Chondrocyte (in vitro differentiated cells): ENCODE results near the gene LYSET. TPM values are rescaled to one million over a fixed set of nuclear protein-coding genes. Genes with fewer than 3 reads are reported as not detected.
A peak's percentile ranks its signal among the peaks of the same experiment; 100 is the strongest.
"Not testable (repeated sequence)": the region's sequence is repeated elsewhere in the genome, so short reads cannot be mapped to it uniquely, and the experiment has no call there.

Source experiments
- DNase-seq: peaks from one replicate; pipeline ENCODE4 v3.0.0; 2021; ENCODE audit warnings: mixed read lengths, low spot score
- H3K27ac Mint-ChIP-seq: one replicate; pipeline ENCODE4 v1.8.0; 2021; ENCODE audit warnings: mild to moderate bottlenecking, moderate library complexity, mixed read lengths; ENCODE audit not compliant: unreplicated experiment
- H3K27me3 Mint-ChIP-seq: 2 replicates; pipeline ENCODE4 v1.8.0; 2021; ENCODE audit warnings: low read depth, mixed read lengths
- H3K36me3 Mint-ChIP-seq: 2 replicates; pipeline ENCODE4 v1.8.0; 2021; ENCODE audit warnings: low read depth, mixed read lengths
- H3K4me1 Mint-ChIP-seq: 2 replicates; pipeline ENCODE4 v1.8.0; 2021; ENCODE audit warnings: low read depth, mild to moderate bottlenecking, mixed read lengths
- H3K4me3 Mint-ChIP-seq: one replicate; pipeline ENCODE4 v1.8.0; 2021; ENCODE audit warnings: mild to moderate bottlenecking, moderate library complexity, mixed read lengths; ENCODE audit not compliant: unreplicated experiment
- H3K9me3 Mint-ChIP-seq: 2 replicates; pipeline ENCODE4 v1.8.0; 2021; ENCODE audit warnings: low read depth, mixed read lengths
- total RNA-seq: library from RNA; stranded (reverse); gene quantifications from 3 replicates; pipeline ENCODE4 v1.2.1, GENCODE V29; 2021
- TF ChIP-seq, protein P1 (sequence below): fragments of 200-600 bp; sonication (generic); IDR thresholded peaks from 2 replicates; pipeline ENCODE4 v1.5.0; 2021; ENCODE audit warnings: antibody characterized with exemption, mild to moderate bottlenecking, moderate library complexity

The LYSET gene
- total RNA-seq, 1 donor from 2014 or later: 14.9 TPM

DNA sequence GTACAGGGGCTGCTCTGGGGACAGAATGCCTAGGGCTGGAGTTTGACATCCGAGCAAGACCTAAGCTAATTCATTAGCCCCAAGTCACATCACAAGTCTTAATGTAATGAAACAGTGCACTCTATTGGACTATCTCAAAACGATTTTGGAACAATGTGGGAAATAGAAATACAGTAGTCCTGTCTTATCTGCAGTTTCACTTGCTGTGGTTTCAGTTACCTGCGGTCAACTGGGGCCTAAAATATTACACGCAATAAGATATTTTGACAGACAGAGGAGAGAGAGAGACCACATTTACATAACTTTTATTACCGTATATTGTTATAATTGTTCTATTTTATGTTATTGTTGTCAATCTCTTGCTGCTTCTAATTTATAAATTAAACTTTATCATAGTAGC, 21.6 kb upstream of the LYSET start:
- H3K27ac Mint-ChIP-seq: no peak overlapping the region
- H3K9me3 Mint-ChIP-seq: no peaks in the 10 kb centered on the region
- no peaks in the 10 kb centered on the region for H3K36me3 Mint-ChIP-seq
- H3K4me3 Mint-ChIP-seq: no peak overlapping the region
- TF ChIP-seq, protein P1, sequence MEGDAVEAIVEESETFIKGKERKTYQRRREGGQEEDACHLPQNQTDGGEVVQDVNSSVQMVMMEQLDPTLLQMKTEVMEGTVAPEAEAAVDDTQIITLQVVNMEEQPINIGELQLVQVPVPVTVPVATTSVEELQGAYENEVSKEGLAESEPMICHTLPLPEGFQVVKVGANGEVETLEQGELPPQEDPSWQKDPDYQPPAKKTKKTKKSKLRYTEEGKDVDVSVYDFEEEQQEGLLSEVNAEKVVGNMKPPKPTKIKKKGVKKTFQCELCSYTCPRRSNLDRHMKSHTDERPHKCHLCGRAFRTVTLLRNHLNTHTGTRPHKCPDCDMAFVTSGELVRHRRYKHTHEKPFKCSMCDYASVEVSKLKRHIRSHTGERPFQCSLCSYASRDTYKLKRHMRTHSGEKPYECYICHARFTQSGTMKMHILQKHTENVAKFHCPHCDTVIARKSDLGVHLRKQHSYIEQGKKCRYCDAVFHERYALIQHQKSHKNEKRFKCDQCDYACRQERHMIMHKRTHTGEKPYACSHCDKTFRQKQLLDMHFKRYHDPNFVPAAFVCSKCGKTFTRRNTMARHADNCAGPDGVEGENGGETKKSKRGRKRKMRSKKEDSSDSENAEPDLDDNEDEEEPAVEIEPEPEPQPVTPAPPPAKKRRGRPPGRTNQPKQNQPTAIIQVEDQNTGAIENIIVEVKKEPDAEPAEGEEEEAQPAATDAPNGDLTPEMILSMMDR: no peak
- DNase-seq: no peak
- peaks cover 6% of the 10 kb centered on the region for H3K4me1 Mint-ChIP-seq
- H3K27me3 Mint-ChIP-seq: no peaks in the 10 kb centered on the region

DNA sequence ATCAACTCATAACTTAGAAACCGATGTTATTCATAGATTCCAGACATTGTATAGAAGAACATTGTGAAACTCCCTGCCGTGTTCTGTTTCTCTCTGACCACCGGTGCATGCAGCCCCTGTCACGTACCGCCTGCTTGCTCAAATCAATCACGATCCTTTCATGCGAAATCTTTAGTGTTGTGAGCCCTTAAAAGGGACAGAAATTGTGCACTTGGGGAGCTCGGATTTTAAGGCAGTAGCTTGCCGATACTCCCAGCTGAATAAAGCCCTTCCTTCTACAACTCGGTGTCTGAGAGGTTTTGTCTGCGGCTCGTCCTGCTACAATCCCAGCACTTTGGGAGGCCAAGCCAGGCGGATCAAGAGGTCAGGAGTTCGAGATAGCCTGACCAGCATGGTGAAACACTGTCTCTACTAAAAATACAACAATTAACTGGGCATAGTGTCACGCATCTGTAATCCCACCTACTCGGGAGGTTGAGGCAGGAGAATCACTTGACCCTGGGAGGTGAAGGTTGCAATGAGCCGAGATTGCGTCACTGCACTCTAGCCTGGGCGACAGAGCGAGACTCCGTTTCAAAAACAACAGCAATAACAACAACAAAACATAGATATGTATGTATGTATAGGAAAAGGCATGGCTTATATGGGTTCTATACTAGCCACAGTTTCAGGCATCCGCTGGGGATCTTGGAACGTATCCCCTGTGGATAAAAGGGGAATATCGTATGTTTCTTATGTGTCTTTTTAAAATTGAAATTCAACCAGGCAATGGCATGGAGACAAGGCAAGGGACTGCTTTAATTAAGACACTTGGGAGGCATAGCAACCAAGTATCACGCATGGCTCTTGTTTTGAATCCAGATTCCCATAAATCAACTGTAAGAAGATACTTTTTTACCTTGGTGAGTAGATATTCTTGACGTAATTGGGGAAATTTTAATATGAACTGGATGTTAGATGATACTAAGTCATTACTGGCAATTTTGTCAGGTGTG, 19.5 kb upstream of the LYSET start:
- H3K27me3 Mint-ChIP-seq, H3K4me1 Mint-ChIP-seq, H3K36me3 Mint-ChIP-seq, H3K9me3 Mint-ChIP-seq, H3K4me3 Mint-ChIP-seq: not testable (repeated sequence)
- peak; percentile 19 for DNase-seq
- peak overlapping the region; percentile 79 for H3K27ac Mint-ChIP-seq

GRCh38 chr14:93168610-93169009, 16.5 kb upstream of the LYSET start:
- not testable (repeated sequence) for H3K4me3 Mint-ChIP-seq, H3K27me3 Mint-ChIP-seq, H3K9me3 Mint-ChIP-seq, H3K36me3 Mint-ChIP-seq, H3K4me1 Mint-ChIP-seq, H3K27ac Mint-ChIP-seq
- peak; percentile 1 for DNase-seq

- not testable (repeated sequence) for H3K9me3 Mint-ChIP-seq, H3K4me3 Mint-ChIP-seq, H3K27ac Mint-ChIP-seq, H3K27me3 Mint-ChIP-seq, H3K4me1 Mint-ChIP-seq, H3K36me3 Mint-ChIP-seq, DNase-seq
These were observed 15.5 kb upstream of the LYSET start for GRCh38 chr14:93169619-93170018.

- H3K9me3 Mint-ChIP-seq, H3K27me3 Mint-ChIP-seq: not testable (repeated sequence)
These were observed 15.0 kb upstream of the LYSET start for GRCh38 chr14:93170141-93170540.

DNA sequence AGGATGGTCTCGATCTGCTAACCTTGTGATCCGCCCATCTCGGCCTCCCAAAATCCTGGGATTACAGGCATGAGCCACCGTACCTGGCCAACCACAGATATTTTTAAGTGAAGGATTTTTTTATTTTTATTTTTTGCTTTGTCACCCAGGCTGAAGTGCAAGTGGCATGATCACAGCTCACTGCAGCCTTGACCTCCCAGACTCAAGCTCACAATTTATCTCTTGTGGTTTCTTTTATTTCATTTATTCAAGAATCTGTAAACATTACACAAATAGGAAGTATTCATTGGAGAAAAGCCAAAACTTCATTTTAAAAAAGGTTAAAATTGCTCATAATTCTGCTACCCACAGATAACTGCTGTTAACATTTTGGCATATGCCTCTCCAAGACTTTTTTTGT, 13.7 kb upstream of the LYSET start:
- no peaks in the 10 kb centered on the region for H3K36me3 Mint-ChIP-seq
- H3K4me1 Mint-ChIP-seq: no peaks in the 10 kb centered on the region
- no peak overlapping the region for H3K27ac Mint-ChIP-seq
- H3K27me3 Mint-ChIP-seq: peaks cover 7% of the 10 kb centered on the region
- no peaks in the 10 kb centered on the region for H3K9me3 Mint-ChIP-seq
- TF ChIP-seq, protein P1: no peak
- H3K4me3 Mint-ChIP-seq: no peak overlapping the region
- DNase-seq: peak; percentile 35

More at GRCh38 chr14:93170141-93170540, 15.0 kb upstream of the LYSET start:
- not testable (repeated sequence) for H3K36me3 Mint-ChIP-seq, H3K4me3 Mint-ChIP-seq, H3K27ac Mint-ChIP-seq, H3K4me1 Mint-ChIP-seq
- DNase-seq: peak; percentile 78

DNA sequence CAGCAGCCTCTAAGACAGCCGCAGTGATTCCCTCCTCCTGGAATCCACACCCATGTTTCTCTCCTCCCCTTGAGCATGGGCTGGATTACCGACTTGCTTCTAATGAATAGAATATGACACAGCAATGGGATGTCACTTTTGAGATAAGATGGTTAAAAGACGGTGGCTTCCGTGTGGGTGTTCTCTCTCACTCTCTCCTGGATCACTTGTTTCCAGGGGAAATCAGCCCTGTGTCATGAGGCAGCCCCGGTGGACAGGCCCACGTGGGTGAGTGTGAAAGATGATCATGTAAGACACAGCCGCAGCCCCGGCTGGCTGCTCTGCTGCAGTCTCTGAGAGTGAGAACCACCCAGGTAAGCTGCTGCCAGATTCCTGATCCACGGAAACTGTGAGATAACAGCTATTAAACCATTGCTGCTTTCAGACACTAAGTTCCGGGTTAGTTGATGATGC, 11.1 kb upstream of the LYSET start:
- H3K4me3 Mint-ChIP-seq: no peak overlapping the region
- H3K4me1 Mint-ChIP-seq: no peaks in the 10 kb centered on the region
- peak; percentile 39 for DNase-seq
- no peaks in the 10 kb centered on the region for H3K36me3 Mint-ChIP-seq
- TF ChIP-seq, protein P1: no peak
- H3K27ac Mint-ChIP-seq: peak overlapping the region; percentile 45
- no peaks in the 10 kb centered on the region for H3K9me3 Mint-ChIP-seq
- H3K27me3 Mint-ChIP-seq: peaks cover 7% of the 10 kb centered on the region

DNA sequence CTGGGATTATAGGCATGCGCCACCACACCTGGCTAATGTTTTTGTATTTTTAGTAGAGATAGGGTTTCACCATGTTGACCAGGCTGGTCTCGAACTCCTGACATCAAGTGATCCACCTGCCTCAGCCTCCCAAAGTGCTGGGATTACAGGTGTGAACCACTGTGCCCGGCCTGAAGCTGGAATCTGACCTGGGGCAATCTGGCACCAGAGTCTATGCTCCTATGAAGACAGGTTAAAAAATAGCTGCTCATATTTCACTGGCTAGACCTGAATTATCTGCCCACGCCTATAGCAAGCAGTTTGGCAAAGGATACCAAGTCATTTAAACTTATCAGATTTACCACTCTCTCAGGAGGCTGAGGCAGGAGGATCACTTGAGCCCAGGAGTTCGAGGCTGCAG, 10.4 kb upstream of the LYSET start:
- peak; percentile 24 for DNase-seq
- H3K27me3 Mint-ChIP-seq, H3K9me3 Mint-ChIP-seq, H3K36me3 Mint-ChIP-seq, H3K4me3 Mint-ChIP-seq, H3K27ac Mint-ChIP-seq, H3K4me1 Mint-ChIP-seq: not testable (repeated sequence)
